T47D (cell line): ENCODE measurements around the gene SLC7A6OS.

Source experiments
- DNase-seq, 2 experiments: peaks; one replicate each; pipeline versions ENCODE4 v3.0.0 to v3.0.0-alpha.2; 2011 to 2012; ENCODE audit warnings: low read depth in 1 of 2, low spot score in 1 of 2
- JUND ChIP-seq: IDR thresholded peaks from 2 replicates; pipeline ENCODE4 v1.6.1; 2012; ENCODE audit warnings: low read depth
- in situ Hi-C: cut with HindIII; loops from 2 replicates; pipeline ENCODE4 v1.10.0; 2016; ENCODE audit warnings: low sequenced_read_pairs, low pct_unique_long_range_greater_than_20kb

SLC7A6OS gene

DNA sequence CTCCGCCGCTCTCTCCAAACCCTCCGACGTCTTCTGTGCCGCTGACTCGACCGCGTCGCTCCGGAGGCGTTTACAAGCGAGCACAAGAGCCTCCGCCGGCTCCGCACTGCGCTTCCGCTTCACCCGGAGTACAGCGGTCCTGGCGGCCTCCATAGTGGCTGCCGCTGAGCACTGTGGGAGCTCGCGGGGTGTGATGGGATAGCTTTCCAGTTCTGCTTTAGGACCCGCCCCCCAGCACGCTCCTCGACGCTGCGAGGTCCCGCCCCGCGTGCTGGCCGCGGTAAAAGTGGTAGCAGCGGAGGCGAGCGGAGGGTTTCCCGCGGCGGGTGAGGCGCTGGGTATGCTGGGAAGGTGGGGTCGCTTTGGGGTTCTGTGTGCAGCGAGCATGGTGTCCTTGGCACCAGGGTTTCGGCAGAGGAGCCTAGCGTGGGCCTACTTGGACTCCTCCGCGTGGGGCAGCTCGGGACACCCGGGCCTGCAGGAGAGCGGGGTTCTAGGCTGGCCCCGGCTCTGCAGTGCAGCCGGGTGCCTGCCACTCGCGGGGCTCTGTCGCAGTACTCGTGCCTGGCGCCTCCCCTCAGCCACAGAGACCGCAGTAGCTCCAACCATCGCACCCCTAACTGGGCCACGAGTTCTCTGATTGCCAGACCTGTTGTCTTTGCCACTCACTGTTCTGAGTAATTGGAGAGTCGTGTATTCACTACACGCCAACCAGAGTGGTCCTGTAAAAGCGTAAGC lies at the start of gene SLC7A6OS, which contains the start of gene PRMT7:
SLC7A6OS (minus strand) TSS at position 173 of the 738 bp plus-strand sequence; CDS start at position 153, 20 bp downstream.
PRMT7 (plus strand) TSS at position 246 of the 738 bp plus-strand sequence. CDS start 4,961 bp downstream, outside the sequence.
- DNase-seq, result peak; percentile 91 to 96
- no peak for TF ChIP-seq JUND
- in situ Hi-C loops, result no loop called here

DNA sequence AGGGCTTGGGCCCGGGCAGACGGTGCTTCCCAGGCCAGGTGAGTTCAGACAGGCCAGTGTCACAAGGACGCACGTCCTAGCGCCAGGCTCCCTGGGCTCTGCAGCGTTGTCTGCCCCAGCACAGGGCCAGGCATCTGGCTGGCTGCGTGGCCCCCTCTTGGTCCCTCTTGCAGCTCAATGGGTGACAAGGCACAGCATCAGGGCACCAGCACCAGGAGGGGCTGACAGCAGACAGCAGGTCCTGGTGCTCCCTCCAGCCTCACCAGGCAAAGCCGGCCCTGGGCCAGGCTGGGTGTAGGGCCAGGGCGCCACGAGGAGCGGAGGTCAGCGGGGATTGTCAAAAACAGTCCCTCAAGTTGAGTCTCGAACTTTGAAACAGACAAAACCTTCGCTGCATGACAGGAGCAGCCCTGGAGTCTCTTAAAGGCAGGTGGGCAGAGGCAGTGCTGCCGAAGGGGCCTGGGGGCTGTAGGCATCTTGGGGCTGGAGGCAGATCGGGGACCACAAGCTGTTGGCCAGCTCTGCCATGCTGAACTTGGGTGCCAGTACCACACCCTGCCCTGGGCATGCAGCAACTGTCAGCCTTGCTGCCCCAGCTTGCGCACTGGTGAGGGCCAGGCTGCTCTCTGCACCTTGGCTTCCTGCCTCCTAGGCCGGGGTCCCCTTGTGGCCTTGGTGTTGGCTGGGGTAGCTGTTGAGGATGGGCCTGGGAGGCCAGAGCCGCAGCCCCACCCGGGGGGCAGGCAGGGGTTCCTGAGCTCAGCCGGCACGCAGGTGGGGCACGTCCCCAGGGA lies 48.8 kb upstream of the SLC7A6OS start:
- no peak for TF ChIP-seq JUND

DNA sequence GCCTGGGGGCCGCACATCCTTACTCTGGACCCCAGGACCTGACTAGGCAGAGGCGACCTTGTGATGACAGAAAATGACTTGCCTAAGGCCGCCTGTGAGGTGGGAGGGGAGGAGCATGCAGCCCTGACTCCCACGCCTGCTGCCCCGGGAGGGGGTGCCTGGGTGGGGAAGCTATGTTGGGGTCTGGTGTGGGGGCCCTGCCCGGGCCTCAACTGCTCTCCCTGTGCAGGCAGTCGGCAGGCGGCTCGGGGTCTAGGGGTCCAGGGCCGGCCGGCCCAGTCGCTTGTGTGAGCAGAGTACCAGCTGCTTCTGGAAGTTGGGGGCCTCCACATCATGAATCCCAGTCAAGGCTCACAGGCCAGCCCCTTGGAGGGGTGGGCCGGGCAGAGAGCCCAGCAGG lies 48.2 kb upstream of the SLC7A6OS start:
- in situ Hi-C loops, result no loop called here
- no peak for DNase-seq
- no peak for TF ChIP-seq JUND

More for the DNA sequence above, 48.8 kb upstream of the SLC7A6OS start:
- in situ Hi-C loops, result no loop called here
- no peak for DNase-seq

DNA sequence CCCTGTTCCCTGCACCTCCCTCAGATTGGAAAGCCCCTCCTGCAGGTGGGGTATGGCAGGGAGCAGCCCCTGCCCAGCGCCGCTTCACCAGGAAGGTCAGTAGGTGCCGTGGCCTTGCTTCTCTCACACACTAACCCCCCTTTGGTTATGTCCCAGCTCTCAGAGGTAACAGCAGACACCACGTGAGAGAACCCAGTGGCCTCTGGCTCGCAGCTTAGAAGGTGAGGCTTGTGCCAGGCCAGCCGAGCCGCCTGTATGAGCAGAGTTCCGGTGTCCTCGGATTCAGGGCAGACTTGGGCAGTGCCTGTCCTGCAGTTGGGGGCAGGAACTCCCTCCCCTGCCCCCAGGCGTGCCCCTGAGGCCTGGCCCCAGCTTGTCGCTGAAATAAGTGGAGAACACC lies 47.2 kb upstream of the SLC7A6OS start:
- no peak for DNase-seq
- TF ChIP-seq JUND, result no peak
- in situ Hi-C loops, result no loop called here

DNA sequence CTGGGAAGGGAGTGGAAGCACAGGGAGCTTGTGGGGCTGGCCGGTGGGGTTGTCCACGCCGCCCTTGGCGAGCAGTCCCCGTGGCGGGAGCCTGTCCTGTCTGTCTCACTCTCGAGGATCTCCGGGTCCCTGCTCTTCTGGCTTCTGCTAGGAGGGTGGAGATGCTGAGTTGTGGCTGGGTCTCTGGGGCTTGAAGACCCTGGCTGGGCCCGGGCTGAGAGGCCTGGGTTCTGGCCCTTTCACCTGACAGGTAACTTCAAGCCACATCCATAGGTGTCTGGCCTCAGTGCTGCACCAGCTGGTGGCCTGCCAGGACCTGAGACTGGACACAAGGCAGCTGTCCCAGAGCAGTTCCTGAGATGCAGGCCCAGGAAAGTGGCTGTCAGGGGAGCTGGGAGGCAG lies 46.8 kb upstream of the SLC7A6OS start:
- no peak for TF ChIP-seq JUND
- DNase-seq, result no peak
- in situ Hi-C loops, result no loop called here

DNA sequence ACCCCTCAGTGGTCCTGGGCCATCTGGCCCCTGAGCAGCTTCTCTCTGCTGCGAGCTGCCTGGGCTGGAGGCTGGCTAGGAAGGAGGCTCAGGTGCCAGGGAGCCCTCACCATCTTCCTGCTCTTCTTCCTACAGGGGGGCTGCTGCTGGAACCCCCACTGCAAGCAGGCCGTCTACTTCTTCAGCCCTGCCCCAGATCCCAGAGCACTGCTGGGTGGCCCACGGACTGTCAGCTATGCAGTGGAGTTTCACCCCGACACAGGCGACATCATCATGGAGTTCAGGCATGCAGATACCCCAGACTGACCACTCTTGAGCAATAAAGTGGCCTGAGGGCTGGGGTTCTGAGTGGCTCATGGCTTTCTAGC lies 46.2 kb upstream of the SLC7A6OS start:
- in situ Hi-C loops, result no loop called here
- no peak for DNase-seq
- no peak for TF ChIP-seq JUND

DNA sequence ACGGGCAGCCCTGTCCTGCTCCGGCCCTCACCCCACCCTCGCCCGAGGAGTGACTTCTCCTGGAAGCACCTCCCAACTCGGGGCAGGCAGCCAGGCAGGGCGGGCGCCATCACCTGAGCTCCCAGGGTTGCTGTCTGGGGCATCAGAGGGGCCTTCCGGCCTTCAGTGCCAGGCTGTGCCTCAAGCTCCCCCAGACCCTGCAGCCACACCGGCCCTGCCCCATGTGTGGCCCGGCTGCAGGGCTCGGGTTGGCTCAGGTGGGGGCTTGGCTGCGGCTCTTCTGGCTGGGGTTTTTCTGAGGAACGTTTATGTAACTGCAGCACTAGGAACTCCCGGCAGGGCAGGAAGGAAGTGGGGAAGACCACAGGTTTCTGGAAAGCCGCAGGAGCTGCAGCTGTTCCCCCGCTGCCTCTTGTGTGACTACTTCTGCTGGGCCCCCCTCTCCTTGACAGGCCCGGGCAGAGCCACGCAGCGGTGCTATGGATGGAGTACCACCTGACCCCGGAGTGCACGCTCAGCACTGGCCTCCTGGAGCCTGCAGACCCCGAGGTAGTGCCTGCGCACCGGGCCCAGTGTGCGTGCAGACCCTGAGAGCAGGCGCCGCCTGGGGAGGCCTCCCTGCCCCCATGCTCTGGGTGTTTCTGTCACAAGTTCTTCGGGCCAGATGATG lies 45.6 kb upstream of the SLC7A6OS start:
- no peak for TF ChIP-seq JUND
- no peak for DNase-seq

DNA sequence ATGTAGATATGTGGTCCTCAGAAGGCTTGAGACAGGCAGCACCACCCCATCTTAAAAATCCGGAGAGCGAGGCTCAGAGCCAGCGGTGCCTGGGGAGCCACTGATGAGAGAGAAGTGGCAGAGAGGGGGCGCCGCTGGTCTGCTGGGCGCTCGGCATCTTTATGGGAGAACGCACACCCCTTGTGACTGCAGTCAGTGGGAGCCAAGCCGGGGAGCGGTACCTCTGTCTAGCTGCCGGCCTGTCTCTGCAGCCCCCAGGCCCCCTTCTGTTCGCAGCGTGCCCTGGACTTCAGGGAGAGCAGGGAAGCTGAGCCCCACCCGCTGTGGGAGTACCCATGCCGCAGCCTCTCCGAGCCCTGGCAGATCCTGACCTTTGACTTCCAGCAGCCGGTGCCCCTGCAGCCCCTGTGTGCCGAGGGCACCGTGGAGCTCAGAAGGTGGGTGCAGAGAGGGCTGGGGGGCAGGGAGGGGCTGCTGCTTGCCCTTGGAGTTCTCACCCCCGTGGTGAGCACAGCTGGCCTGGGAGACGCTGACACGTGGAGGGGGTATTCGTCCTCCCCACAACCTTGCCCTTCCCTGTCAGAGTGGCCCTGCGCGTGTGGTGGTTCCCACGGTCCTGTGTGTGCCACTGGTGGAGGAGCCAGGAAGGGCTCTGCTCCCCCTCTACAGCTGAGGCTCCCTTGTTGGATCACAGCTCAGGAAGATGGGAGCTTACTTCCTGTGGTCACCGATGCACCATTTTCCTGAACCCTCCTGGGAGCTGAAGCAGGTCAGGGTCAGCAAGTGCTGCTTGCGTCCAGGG lies 44.9 kb upstream of the SLC7A6OS start:
- in situ Hi-C loops, result no loop called here
- TF ChIP-seq JUND, result no peak
- DNase-seq, result no peak

More for the DNA sequence above, 45.6 kb upstream of the SLC7A6OS start:
- in situ Hi-C loops, result no loop called here

DNA sequence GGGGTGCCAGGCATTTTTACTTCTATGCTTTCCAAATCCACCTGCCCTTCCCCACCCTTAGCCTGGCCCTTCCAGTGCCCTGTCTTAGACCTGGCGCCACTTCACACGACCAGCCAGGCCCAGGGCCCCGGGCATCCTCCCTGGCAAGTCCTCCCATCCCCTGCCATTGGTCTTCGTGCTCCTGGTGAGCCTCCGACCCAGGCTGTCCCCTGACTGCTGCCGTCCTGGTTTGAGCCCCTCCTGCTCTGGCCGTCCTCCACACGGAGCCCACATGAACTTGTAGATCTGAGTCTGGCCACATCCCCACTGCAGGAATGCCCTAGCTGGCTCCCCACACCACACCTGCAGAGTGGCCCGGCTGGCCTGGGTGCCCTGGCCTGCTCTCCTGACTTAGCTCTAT lies 44.1 kb upstream of the SLC7A6OS start:
- in situ Hi-C loops, result no loop called here
- DNase-seq, result no peak

DNA sequence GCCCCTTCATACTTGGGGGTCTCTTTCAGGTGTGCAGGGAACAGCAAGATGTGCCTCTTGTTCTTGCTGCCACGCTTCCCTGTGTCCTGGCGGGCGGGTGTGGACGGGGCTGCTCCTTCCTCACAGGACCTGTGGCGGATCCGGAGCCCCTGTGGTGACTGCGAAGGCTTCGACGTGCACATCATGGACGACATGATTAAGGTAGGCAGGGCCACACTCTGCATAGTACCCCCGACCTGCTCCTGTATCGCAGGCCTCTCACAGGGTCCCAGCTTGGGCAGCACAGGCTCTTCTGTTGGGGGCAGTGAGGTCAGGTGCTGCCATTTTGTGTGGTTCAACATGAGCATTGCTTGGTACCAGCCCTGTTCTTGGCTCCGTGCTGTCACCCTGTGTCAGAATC lies 42.6 kb upstream of the SLC7A6OS start:
- in situ Hi-C loops, result no loop called here
- no peak for DNase-seq
- TF ChIP-seq JUND, result no peak

More for the DNA sequence above, 44.1 kb upstream of the SLC7A6OS start:
- TF ChIP-seq JUND, result no peak

DNA sequence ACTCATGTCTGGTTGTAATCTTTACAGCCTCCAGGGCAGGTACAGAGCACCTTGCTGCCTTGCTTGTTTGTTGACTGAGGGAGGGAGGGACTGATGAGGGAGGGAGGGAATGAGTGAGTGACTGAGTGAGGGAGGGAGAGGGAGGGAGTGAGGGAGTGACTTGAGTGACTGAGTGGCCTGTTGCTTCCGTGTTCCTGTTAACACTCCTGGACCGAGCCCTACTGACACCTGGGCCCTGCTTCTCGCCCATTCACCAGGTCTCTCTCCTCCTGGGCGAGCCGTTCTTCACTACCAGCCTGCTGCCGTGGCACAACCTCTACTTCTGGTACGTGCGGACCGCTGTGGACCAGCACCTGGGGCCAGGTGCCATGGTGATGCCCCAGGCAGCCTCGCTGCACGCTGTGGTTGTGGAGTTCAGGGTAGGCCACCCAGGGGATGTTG lies 41.3 kb upstream of the SLC7A6OS start:
- no peak for TF ChIP-seq JUND
- peak; percentile 60 to 88 for DNase-seq
- in situ Hi-C loops, result no loop called here

DNA sequence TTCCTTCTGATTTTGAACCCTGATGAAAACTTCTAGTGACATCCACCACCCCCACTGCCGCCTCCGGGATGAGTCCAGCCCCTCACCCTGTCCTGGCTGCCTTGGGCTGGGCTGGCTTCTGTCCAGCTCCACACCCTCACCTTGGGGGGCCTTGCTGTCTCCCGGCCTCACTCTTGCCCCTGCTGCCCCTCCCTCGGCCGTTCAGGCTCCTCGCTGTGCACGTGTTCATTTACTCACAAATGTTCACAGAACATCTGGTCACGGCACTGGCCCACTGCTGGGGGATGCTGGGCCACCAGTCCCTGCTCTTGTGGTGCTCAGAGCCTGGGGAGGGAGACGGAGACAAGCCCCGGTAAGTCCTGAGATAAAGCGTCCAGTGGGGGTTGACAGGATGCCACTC lies 40.7 kb upstream of the SLC7A6OS start:
- in situ Hi-C loops, result no loop called here
- TF ChIP-seq JUND, result no peak
- DNase-seq, result no peak
